HepG2 (cell line): ENCODE data around the gene SHISA4. TPM values are rescaled to one million over a fixed set of nuclear protein-coding genes. Genes with fewer than 3 reads are reported as not detected.

ENCODE experiments used
- ATAC-seq: fragments of 200-7000 bp; cut with Tn5 transposase; 3 replicates; pipeline ENCODE4 v1.9.1; 2020; ENCODE audit warnings: mild to moderate bottlenecking, moderate library complexity
- BruUV-seq: library from RNA; stranded (reverse); fragments of 400-500 nt; replicated peaks from 2 replicates; lab custom pipeline; 2021; lab: Mats Ljungman, UMichigan
- CTCF ChIA-PET: fragments of 300-600 bp; formaldehyde crosslinking; extraction: SDS; loops from one replicate; lab custom pipeline; 2021; ENCODE audit warnings: low total read pairs, inconsistent platforms, low intra/inter-chr PET ratio; lab: Yijun Ruan, JAX
- POLR2A ChIA-PET: fragments of 350-600 bp; sonication (Branson Sonifier 250); formaldehyde crosslinking; loops from one replicate; lab custom pipeline; 2020; ENCODE audit warnings: antibody characterized with exemption, inconsistent platforms; lab: Yijun Ruan, JAX
- DNase-seq: peaks from one replicate; pipeline ENCODE4 v3.0.0-alpha.2; 2015; ENCODE audit warnings: low spot score
- FAIRE-seq: peaks from 3 replicates; lab custom pipeline; 2011; peaks lifted over from hg19 to GRCh38; lab: Jason Lieb, UNC
- H2AFZ ChIP-seq: one replicate; pipeline ENCODE4 v1.6.1; 2011; ENCODE audit warnings: low read length, inconsistent platforms
- H3K27ac ChIP-seq: fragments of 300-600 bp; 3 replicates; pipeline ENCODE4 v1.8.0; 2011; ENCODE audit warnings: mixed run types, mild to moderate bottlenecking, mixed read lengths, low read length, inconsistent platforms; ENCODE audit not compliant: insufficient read depth; ENCODE audit errors: extremely low read length
- H3K27me3 ChIP-seq, 2 experiments: fragments of 200-600 bp in 1 of 2; 2 replicates in 1 of 2; 3 replicates in 1 of 2; pipeline versions ENCODE4 v1.6.0 to v1.8.0; 2011; ENCODE audit warnings: low read length in 2 of 2, mild to moderate bottlenecking in 2 of 2, moderate library complexity in 2 of 2, inconsistent platforms in 1 of 2; ENCODE audit not compliant: insufficient read depth in 2 of 2, control insufficient read depth in 1 of 2
- H3K36me3 ChIP-seq, 2 experiments: fragments of 200-600 bp in 1 of 2; replicated peaks in 1 of 2; 2 replicates in 1 of 2; 3 replicates in 1 of 2; pipeline versions ENCODE4 v1.5.1 to v1.8.0; 2011; ENCODE audit warnings: low read length in 2 of 2, inconsistent platforms in 1 of 2; ENCODE audit not compliant: insufficient read depth in 2 of 2, control insufficient read depth in 1 of 2
- H3K4me1 ChIP-seq: 2 replicates; pipeline ENCODE4 v1.5.1; 2012; ENCODE audit warnings: low read length, inconsistent platforms; ENCODE audit not compliant: insufficient read depth
- H3K4me2 ChIP-seq: 2 replicates; pipeline ENCODE4 v1.6.0; 2011; ENCODE audit warnings: low read depth, low read length, inconsistent platforms
- H3K4me3 ChIP-seq, 3 experiments: fragments of 200-600 bp in 1 of 3; sonication (generic), shearing (Covaris generic) in 1 of 3; replicated peaks in 1 of 3; 2 replicates each; pipeline ENCODE4 v1.5.1; 2011 to 2016; ENCODE audit warnings: low read length in 3 of 3, inconsistent platforms in 2 of 3, low read depth in 2 of 3, mild to moderate bottlenecking in 2 of 3, control low read depth in 1 of 3, mixed read lengths in 1 of 3; ENCODE audit not compliant: insufficient read depth in 1 of 3
- H3K79me2 ChIP-seq: one replicate; pipeline ENCODE4 v1.6.1; 2011; ENCODE audit warnings: low read length, inconsistent platforms; ENCODE audit not compliant: insufficient read depth
- H3K9ac ChIP-seq: 2 replicates; pipeline ENCODE4 v1.6.0; 2011; ENCODE audit warnings: mild to moderate bottlenecking, low read depth, low read length, inconsistent platforms; ENCODE audit not compliant: insufficient read depth
- H3K9me3 ChIP-seq: 2 replicates; pipeline ENCODE4 v1.5.1; 2012; ENCODE audit warnings: mild to moderate bottlenecking, low read length
- H4K20me1 ChIP-seq: 2 replicates; pipeline ENCODE4 v1.6.0; 2011; ENCODE audit warnings: inconsistent platforms, mild to moderate bottlenecking, low read length, moderate library complexity; ENCODE audit not compliant: insufficient read depth
- ADNP ChIP-seq: sonication (generic); formaldehyde crosslinking; IDR thresholded peaks from 2 replicates; pipeline ENCODE4 v1.4.0; 2020; ENCODE audit warnings: missing genetic modification reagents
- ASH2L ChIP-seq: fragments of 300-600, 200-600 bp; sonication (generic); IDR thresholded peaks from 2 replicates; pipeline ENCODE4 v1.7.0; 2017; ENCODE audit warnings: low read depth, mild to moderate bottlenecking, moderate library complexity, mixed read lengths, low read length; ENCODE audit not compliant: insufficient read length
- ATF6 ChIP-seq: sonication (generic); formaldehyde crosslinking; conservative IDR thresholded peaks from 2 replicates; pipeline ENCODE4 v1.4.0; 2020; ENCODE audit warnings: missing genetic modification reagents
- ATF7 ChIP-seq, 2 experiments: fragments of 450-650 bp in 1 of 2; sonication (generic) in 1 of 2; formaldehyde crosslinking in 1 of 2; IDR thresholded peaks; 2 replicates each; pipeline versions ENCODE4 v1.4.0 to v1.6.1; 2016 to 2020; ENCODE audit warnings: antibody characterized with exemption in 1 of 2, mild to moderate bottlenecking in 1 of 2, missing genetic modification reagents in 1 of 2
- FOXP1 ChIP-seq, 2 experiments: fragments of 450-650 bp in 1 of 2; IDR thresholded peaks; 2 replicates each; pipeline ENCODE4 v1.6.1; 2017 to 2018; ENCODE audit warnings: antibody characterized with exemption in 1 of 2
- ISX ChIP-seq: sonication (generic); formaldehyde crosslinking; conservative IDR thresholded peaks from 2 replicates; pipeline ENCODE4 v1.5.0; 2020; ENCODE audit warnings: missing genetic modification reagents
- KLF12 ChIP-seq: sonication (generic); formaldehyde crosslinking; IDR thresholded peaks from 2 replicates; pipeline ENCODE4 v1.4.0; 2020; ENCODE audit warnings: missing genetic modification reagents, borderline replicate concordance
- KLF16 ChIP-seq, 2 experiments: sonication (generic) in 1 of 2; formaldehyde crosslinking in 1 of 2; IDR thresholded peaks; 2 replicates each; pipeline versions ENCODE4 v1.6.1 to v1.8.0; 2016 to 2023; ENCODE audit warnings: missing genetic modification reagents in 2 of 2, missing compliant biosample characterization in 1 of 2
- MAFG ChIP-seq: sonication (generic); formaldehyde crosslinking; IDR thresholded peaks from 2 replicates; pipeline ENCODE4 v1.5.1; 2020; ENCODE audit warnings: mild to moderate bottlenecking, missing genetic modification reagents
- STAG1 ChIP-seq: sonication (generic); formaldehyde crosslinking; IDR thresholded peaks from 2 replicates; pipeline ENCODE4 v1.4.0; 2020; ENCODE audit warnings: missing genetic modification reagents
- ZFX ChIP-seq: sonication (generic); formaldehyde crosslinking; IDR thresholded peaks from 2 replicates; pipeline ENCODE4 v1.4.0; 2020; ENCODE audit warnings: mild to moderate bottlenecking, low read depth, missing genetic modification reagents, moderate library complexity
- ZNF317 ChIP-seq: sonication (generic); formaldehyde crosslinking; IDR thresholded peaks from 2 replicates; pipeline ENCODE4 v1.5.0; 2020; ENCODE audit warnings: mild to moderate bottlenecking, missing genetic modification reagents
- ZNF562 ChIP-seq: sonication (generic); formaldehyde crosslinking; IDR thresholded peaks from 2 replicates; pipeline ENCODE4 v1.8.0; 2022; ENCODE audit warnings: missing genetic modification reagents, borderline replicate concordance
- ZNF564 ChIP-seq: sonication (generic); formaldehyde crosslinking; IDR thresholded peaks from 2 replicates; pipeline ENCODE4 v1.8.1; 2023; ENCODE audit warnings: mild to moderate bottlenecking, missing genetic modification reagents
- ZNF670 ChIP-seq: sonication (generic); formaldehyde crosslinking; IDR thresholded peaks from 2 replicates; pipeline ENCODE4 v1.8.0; 2022; ENCODE audit warnings: mild to moderate bottlenecking, missing genetic modification reagents, borderline replicate concordance
- ZNF768 ChIP-seq: sonication (generic); formaldehyde crosslinking; IDR thresholded peaks from 2 replicates; pipeline ENCODE4 v1.4.0; 2020; ENCODE audit warnings: missing genetic modification reagents
- WGBS: methylation state at CpG from one replicate; pipeline ENCODE4 v1.1.6; 2017; ENCODE audit warnings: low lambda C conversion rate; 5-methylcytosine and 5-hydroxymethylcytosine counted together
- in situ Hi-C: cut with HindIII; loops from 2 replicates; pipeline ENCODE4 v1.10.0; 2017; ENCODE audit warnings: low pct_unique_long_range_greater_than_20kb; ENCODE audit not compliant: extremely low pct_ligation_motif_present
- intact Hi-C: fragments of 100-400 bp; cut with micrococcal nuclease; formaldehyde crosslinking; loops from one replicate; pipeline ENCODE4 v1.10.0; 2022; ENCODE audit not compliant: unreplicated experiment
- polyA plus RNA-seq, 8 experiments: library from polyadenylated mRNA; depleted of rRNA in 3 of 8; stranded (reverse) in 7 of 8; unstranded in 1 of 8; fragments of >200 nt; fragmentation: Illumina TruSeq in 4 of 8; extraction: Trizol in 4 of 8; gene quantifications; 2 replicates each; pipeline versions ENCODE4 v1.2.1 to v1.2.3, GENCODE V29; 2011 to 2016; ENCODE audit warnings: low read depth in 4 of 8, missing spikeins in 1 of 8, mixed read lengths in 1 of 8; ENCODE audit not compliant: insufficient read depth in 1 of 8
- total RNA-seq, 5 experiments: library from RNA; depleted of rRNA; stranded (reverse); fragments of >200 nt; fragmentation: Illumina TruSeq; extraction: Trizol; gene quantifications; 2 replicates each; pipeline ENCODE4 v1.2.3, GENCODE V29; 2016; ENCODE audit warnings: low read depth in 1 of 5
- TF ChIP-seq, protein P1 (sequence below): sonication (generic); formaldehyde crosslinking; IDR thresholded peaks from 2 replicates; pipeline ENCODE4 v1.4.0; 2020; ENCODE audit warnings: mild to moderate bottlenecking, missing genetic modification reagents
- TF ChIP-seq, protein P2 (sequence below): sonication (generic); formaldehyde crosslinking; IDR thresholded peaks from 2 replicates; pipeline ENCODE4 v1.9.0; 2021; ENCODE audit warnings: missing genetic modification reagents, mild to moderate bottlenecking, borderline replicate concordance
- TF ChIP-seq, protein P3 (sequence below): sonication (generic); formaldehyde crosslinking; IDR thresholded peaks from 2 replicates; pipeline ENCODE4 v1.8.0; 2022; ENCODE audit warnings: missing genetic modification reagents, mild to moderate bottlenecking, inconsistent platforms, borderline replicate concordance

The SHISA4 gene
- total and polyA plus RNA-seq, 2 of the 13 experiments (the other 11 are each of a cell fraction or from before 2014, with no cell fraction given): 0.51 to 1.0 TPM

GRCh38 chr1:201892211-201892610, 3.5 kb downstream of the SHISA4 start (continued):
- TF ChIP-seq KLF12 (CRISPR knock-in tag) (no peak), ISX (CRISPR knock-in tag) (no peak), KLF16 (CRISPR knock-in tag; IDR thresholded peaks at IDR 0.05) (no peak), ZNF564 (CRISPR knock-in tag) (no peak)

DNA sequence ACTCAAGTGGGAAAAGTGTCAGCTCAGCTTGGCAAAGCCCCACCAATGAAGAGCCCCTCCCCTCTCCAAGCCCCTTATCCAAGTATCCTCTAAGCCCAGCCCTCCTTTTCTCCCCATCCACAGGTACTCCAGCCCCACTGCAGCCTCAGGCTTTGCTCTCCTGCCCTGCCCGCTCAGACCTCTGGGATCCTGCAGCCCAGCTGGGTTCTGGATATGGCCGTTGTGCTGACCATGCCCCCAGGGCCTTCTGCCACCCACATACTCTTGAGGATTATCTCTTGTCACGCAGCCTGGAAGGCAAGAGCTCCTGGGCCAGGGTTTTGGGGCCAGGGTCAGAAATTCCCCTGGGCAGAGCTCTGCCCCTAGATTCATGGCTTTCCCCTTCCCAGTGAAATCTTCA, 4.7 kb downstream of the SHISA4 start:
- CTCF ChIA-PET: no interaction called here
- no peaks in the 10 kb centered on the region for H3K36me3 ChIP-seq
- H3K9me3 ChIP-seq: no peaks in the 10 kb centered on the region
- H3K4me2 ChIP-seq: no peak overlapping the region
- no peak for FAIRE-seq
- no peak for ATAC-seq
- H3K27me3 ChIP-seq: peaks cover 4 to 21% of the 10 kb centered on the region in 2 experiments; a peak in 3 of 5 replicates
- no TSS peak for BruUV-seq
- in situ Hi-C loops: loop anchor here (5.0 kb wide), 1 partner anchor 79 kb away; no protein-coding TSS in a partner anchor
- no peak overlapping the region for H3K27ac ChIP-seq
- 9% methylated on average over 2 of the region's 3 CpGs for WGBS
- H3K79me2 ChIP-seq: no peaks in the 10 kb centered on the region
- no peaks in the 10 kb centered on the region for H4K20me1 ChIP-seq
- no peak for DNase-seq
- intact Hi-C loops: loop anchor here (10.0 kb wide), 1 partner anchor 221 kb away; no protein-coding TSS in a partner anchor
- H3K4me1 ChIP-seq: peaks cover 10% of the 10 kb centered on the region
- POLR2A ChIA-PET: interaction anchor here (1.2 kb wide), 1 partner anchor 117 kb away, joined by 3 read pairs; the partner anchor contains the start of gene ELF3
- no peak overlapping the region for H3K9ac ChIP-seq
- no peak overlapping the region for H3K4me3 ChIP-seq
- H2AFZ ChIP-seq: no peak overlapping the region
- TF ChIP-seq STAG1 (no peak), ZFX (CRISPR knock-in tag) (no peak), ADNP (CRISPR knock-in tag) (no peak), ATF7 (IDR thresholded peaks at IDR 0.05) (no peak), ATF7 (CRISPR knock-in tag; IDR thresholded peaks at IDR 0.05) (no peak), ZNF670 (no peak), ASH2L (no peak), FOXP1 (IDR thresholded peaks at IDR 0.05) (no peak), FOXP1 (CRISPR knock-in tag; IDR thresholded peaks at IDR 0.05) (no peak), ZNF562 (CRISPR knock-in tag) (no peak), MAFG (CRISPR knock-in tag) (no peak), ZNF317 (CRISPR knock-in tag) (no peak), ZNF768 (CRISPR knock-in tag) (no peak), ATF6 (CRISPR knock-in tag) (no peak)
- TF ChIP-seq, protein P1, sequence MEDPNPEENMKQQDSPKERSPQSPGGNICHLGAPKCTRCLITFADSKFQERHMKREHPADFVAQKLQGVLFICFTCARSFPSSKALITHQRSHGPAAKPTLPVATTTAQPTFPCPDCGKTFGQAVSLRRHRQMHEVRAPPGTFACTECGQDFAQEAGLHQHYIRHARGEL (CRISPR knock-in tag): no peak
- TF ChIP-seq, protein P2, sequence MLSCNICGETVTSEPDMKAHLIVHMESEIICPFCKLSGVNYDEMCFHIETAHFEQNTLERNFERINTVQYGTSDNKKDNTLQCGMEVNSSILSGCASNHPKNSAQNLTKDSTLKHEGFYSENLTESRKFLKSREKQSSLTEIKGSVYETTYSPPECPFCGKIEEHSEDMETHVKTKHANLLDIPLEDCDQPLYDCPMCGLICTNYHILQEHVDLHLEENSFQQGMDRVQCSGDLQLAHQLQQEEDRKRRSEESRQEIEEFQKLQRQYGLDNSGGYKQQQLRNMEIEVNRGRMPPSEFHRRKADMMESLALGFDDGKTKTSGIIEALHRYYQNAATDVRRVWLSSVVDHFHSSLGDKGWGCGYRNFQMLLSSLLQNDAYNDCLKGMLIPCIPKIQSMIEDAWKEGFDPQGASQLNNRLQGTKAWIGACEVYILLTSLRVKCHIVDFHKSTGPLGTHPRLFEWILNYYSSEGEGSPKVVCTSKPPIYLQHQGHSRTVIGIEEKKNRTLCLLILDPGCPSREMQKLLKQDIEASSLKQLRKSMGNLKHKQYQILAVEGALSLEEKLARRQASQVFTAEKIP: no peak
- TF ChIP-seq, protein P3, sequence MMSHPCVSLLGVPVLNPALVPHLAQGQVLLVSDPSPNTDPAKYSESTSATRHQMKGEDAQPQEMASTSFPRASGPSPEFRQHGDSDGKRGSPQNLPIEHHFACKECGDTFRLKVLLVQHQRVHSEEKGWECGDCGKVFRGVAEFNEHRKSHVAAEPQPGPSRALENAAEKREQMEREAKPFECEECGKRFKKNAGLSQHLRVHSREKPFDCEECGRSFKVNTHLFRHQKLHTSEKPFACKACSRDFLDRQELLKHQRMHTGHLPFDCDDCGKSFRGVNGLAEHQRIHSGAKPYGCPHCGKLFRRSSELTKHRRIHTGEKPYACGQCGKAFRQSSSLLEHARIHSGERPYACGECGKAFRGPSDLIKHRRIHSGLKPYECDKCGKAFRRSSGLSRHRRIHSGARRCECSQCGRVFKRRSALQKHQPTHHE (CRISPR knock-in tag): no peak
